LNCAP (cell line): Measurements from ENCODE around the gene POF1B.

Experiments
- TF ChIP-seq, protein P1 (sequence below): fragments of 450-650 bp; IDR thresholded peaks from 2 replicates; pipeline ENCODE4 v1.5.1; 2017; ENCODE audit warnings: mild to moderate bottlenecking

The POF1B gene, protein sequence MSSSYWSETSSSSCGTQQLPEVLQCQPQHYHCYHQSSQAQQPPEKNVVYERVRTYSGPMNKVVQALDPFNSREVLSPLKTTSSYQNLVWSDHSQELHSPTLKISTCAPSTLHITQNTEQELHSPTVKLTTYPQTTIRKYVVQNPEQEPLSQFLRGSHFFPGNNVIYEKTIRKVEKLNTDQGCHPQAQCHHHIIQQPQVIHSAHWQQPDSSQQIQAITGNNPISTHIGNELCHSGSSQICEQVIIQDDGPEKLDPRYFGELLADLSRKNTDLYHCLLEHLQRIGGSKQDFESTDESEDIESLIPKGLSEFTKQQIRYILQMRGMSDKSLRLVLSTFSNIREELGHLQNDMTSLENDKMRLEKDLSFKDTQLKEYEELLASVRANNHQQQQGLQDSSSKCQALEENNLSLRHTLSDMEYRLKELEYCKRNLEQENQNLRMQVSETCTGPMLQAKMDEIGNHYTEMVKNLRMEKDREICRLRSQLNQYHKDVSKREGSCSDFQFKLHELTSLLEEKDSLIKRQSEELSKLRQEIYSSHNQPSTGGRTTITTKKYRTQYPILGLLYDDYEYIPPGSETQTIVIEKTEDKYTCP

DNA sequence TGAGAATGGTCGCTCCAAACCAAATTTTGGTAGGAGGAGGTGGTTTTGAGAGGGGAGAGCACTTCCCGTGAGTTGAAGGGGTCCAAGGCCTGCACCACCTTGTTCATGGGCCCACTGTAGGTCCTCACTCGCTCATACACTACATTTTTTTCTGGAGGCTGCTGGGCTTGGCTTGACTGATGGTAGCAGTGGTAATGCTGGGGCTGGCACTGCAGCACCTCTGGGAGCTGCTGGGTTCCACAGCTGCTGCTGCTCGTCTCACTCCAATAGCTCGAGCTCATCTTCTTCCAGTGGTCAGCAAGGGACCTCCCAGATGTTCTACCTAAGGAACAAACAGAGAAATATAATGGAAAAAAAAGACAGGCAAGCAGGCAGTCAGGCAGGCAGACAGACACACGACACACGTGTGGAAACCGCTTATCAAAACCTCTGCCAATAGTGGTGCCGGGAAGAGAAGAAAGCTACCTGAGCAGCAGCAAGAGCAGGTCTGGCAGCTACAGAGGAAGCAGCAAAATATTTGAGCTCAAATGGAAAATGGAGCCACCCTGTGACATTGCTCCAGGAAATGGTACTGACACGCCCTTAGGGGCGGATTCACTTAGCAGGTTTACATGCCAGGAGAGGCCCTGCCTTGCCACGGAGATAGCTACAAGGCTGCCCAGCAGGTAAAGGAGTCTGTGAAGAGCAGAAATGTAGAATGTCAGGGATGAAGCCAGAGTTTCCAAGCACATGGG is at the start of gene POF1B:
TSS of gene POF1B (minus strand) at position 492 of the 734 bp plus-strand sequence. CDS start at position 281, 211 bp downstream.
- TF ChIP-seq, protein P1, sequence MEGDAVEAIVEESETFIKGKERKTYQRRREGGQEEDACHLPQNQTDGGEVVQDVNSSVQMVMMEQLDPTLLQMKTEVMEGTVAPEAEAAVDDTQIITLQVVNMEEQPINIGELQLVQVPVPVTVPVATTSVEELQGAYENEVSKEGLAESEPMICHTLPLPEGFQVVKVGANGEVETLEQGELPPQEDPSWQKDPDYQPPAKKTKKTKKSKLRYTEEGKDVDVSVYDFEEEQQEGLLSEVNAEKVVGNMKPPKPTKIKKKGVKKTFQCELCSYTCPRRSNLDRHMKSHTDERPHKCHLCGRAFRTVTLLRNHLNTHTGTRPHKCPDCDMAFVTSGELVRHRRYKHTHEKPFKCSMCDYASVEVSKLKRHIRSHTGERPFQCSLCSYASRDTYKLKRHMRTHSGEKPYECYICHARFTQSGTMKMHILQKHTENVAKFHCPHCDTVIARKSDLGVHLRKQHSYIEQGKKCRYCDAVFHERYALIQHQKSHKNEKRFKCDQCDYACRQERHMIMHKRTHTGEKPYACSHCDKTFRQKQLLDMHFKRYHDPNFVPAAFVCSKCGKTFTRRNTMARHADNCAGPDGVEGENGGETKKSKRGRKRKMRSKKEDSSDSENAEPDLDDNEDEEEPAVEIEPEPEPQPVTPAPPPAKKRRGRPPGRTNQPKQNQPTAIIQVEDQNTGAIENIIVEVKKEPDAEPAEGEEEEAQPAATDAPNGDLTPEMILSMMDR: no peak

DNA sequence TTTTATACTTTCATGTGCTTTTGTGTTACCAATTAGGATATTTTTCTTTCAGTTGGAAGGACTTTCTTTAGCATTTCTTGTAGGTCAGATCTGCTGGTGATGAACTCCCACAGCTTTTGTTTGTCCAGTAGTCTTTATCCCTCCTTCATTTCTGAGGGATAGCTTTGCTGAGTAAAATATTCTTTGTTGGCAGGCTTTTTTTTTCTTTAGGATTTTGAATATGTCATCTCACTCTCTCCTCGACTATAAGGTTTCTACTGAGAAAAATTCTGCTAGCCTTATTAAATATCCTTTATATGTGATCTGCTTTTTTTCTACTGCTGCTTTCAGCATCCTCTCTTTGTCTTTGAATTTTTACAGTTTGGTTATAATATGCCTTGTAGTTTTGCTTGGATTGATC is 49.6 kb upstream of the POF1B start:
- TF ChIP-seq, protein P1: no peak

DNA sequence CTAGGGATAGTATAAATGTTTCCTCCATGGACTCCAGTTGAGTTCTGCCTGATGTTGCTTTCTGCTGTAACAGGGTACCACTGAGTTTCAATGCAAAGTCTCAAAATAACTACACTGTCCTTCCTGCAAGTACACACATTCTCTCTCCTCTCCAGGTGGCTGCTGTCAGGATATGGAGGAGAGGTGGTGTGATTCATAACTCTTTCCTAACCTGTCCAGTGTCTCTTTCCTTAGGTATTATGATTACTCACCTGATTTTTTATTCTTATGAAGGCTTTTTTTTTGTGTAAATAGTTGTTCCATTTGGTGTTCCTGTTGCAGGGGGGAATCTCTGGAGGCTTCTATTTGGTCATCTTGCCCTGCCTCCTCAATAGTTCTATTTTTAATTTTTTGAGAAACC is 39.8 kb upstream of the POF1B start:
- TF ChIP-seq, protein P1: no peak

DNA sequence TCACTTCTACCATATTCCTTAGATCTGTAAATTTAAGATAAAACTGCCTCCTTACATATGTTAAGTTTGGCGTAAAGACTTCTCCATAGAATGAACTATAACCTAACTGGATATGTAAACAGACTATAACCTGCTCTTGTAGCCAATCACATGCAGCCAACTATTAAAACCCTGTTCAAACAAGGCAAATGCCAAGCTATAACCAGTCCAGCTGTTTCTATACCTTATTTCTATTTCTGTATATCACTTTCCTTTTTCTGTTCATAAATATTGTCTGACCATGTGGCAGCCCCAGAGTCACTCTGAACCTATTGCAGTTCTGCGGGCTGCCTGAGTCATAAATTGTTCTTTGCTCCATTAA is 12.4 kb upstream of the POF1B start:
- TF ChIP-seq, protein P1: no peak

DNA sequence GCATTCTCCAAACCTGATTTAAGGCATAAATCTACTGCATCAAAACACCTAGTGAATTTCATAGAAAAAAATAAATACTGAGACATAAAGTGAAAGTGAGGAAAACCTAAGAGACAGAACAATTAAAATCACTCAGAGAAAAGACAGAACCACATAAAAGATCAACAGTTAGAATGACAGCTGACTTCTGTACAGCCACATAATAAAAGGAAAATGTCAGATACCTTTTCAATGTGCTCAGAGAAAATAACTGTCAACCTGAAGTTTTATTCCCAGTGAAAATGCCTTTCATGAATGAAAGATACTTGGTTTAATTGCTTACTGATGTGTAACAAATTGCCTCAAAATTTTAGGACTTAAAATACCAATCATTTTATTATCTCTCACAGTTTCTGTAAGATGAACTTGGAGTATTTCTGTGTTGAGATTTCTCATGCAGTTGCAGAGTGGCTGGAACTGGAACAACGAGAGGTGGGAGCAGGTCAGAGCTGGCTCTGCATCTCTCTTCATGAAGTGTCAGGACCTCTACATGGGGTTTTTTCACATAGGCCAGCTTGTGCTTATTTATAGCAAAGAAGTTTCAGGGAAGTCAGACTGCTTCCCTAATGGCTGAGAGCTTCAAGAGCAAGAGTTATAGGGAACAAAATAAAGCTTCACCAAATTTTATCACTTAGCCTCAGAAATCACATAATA is 11.9 kb upstream of the POF1B start:
- TF ChIP-seq, protein P1: no peak

DNA sequence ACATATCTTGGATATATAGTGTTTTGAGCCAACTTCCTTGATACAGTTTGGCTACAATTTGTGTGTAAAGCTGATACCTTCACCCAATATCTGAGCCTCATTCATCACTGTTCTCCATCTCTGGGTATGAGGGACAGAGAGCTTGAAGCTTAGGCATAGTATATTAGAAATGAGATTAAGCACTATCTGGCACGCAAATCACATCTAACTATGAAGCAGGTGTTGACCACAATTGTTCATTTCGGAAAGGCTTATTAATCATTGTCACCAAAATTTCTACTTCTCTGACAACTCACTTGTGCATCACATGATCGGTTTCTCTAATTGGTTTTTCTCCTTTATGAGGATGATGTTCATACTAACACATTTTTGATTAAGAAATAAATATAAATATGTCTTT is 2.1 kb upstream of the POF1B start:
- TF ChIP-seq, protein P1: no peak

DNA sequence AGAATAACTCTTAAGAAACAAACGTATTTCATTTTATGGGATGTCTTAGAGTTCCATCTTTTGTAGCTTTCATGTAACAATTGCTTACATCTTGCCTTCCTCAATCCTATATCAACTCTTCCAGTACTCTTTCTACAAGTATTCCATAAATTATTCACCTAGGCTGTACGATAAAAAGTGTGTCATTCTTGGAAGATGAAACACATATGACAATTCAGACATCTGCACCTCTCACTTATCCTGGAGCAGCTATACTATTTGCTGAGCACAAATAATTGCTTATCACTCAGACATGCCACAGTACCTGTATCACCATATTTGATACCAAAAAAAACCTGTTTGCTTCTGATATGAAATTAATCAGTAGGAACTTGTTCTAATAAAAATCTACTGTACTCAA is 1.0 kb downstream of the POF1B start:
- TF ChIP-seq, protein P1: no peak
